ENCODE results near the gene FUS. TPM values are rescaled to one million over a fixed set of nuclear protein-coding genes. Genes with fewer than 3 reads are reported as not detected.

FUS gene
- total RNA-seq, 1 experiment from 2014 or later: 32.1 TPM

GRCh38 chr16:31202414-31203375 lies 22.8 kb downstream of the FUS start, which contains the start of gene PYCARD:
Gene PYCARD (minus strand): TSS chr16:31202760. CDS start chr16:31202690, 70 bp downstream.
- DNase-seq (ENCODE audit: low read depth): peak; percentile 46

- DNase-seq (ENCODE audit: low read depth): no peak
Observed at GRCh38 chr16:31204871-31205666, 25.1 kb downstream of the FUS start.

- DNase-seq (ENCODE audit: low read depth): no peak
Observed at GRCh38 chr16:31206776-31207175, 26.8 kb downstream of the FUS start.

GRCh38 chr16:31213342-31213741 lies 33.4 kb downstream of the FUS start:
- no peak for DNase-seq (ENCODE audit: low read depth)

GRCh38 chr16:31213877-31214707 lies 34.2 kb downstream of the FUS start, which contains the start of gene TRIM72:
Gene TRIM72 (plus strand): TSS chr16:31214119. CDS start chr16:31214739, 620 bp downstream.
- DNase-seq (ENCODE audit: low read depth): no peak

GRCh38 chr16:31214708-31215286 lies 34.9 kb downstream of the FUS start:
- no peak for DNase-seq (ENCODE audit: low read depth)

- DNase-seq (ENCODE audit: low read depth): peak; percentile 64
Observed at GRCh38 chr16:31215287-31216162, 35.6 kb downstream of the FUS start.

- no peak for DNase-seq (ENCODE audit: low read depth)
Observed at GRCh38 chr16:31216422-31217135, 36.6 kb downstream of the FUS start, which contains the start of gene PYDC1. Gene PYDC1 (minus strand): TSS chr16:31217135. CDS start chr16:31217028, 107 bp downstream.

GRCh38 chr16:31217136-31217530 lies 37.2 kb downstream of the FUS start:
- no peak for DNase-seq (ENCODE audit: low read depth)

- no peak for DNase-seq (ENCODE audit: low read depth)
Observed at GRCh38 chr16:31219154-31219741, 39.3 kb downstream of the FUS start.

GRCh38 chr16:31221357-31222160 lies 41.6 kb downstream of the FUS start:
- DNase-seq (ENCODE audit: low read depth): peak; percentile 24

GRCh38 chr16:31223044-31223443 lies 43.1 kb downstream of the FUS start:
- no peak for DNase-seq (ENCODE audit: low read depth)

- no peak for DNase-seq (ENCODE audit: low read depth)
Observed at GRCh38 chr16:31224092-31224955, 44.4 kb downstream of the FUS start.

- no peak for DNase-seq (ENCODE audit: low read depth)
Observed at GRCh38 chr16:31225193-31225592, 45.3 kb downstream of the FUS start.

- no peak for DNase-seq (ENCODE audit: low read depth)
Observed at GRCh38 chr16:31228206-31228605, 48.3 kb downstream of the FUS start.

GRCh38 chr16:31229501-31229900 lies 49.6 kb downstream of the FUS start:
- DNase-seq (ENCODE audit: low read depth): no peak

- DNase-seq (ENCODE audit: low read depth): no peak
Observed at GRCh38 chr16:31238041-31238440, 58.1 kb downstream of the FUS start.

All from Daoy (cell line).